ENCODE data around the gene HDDC3.

HDDC3 gene

GRCh38 chr15:90931828-90932659 is at the start of gene HDDC3:
HDDC3 (minus strand) TSS chr15:90932549; CDS start chr15:90932540, 9 bp downstream.
- H3K4me3 ChIP-seq = peak within 1 kb of the TSS; percentile 97
- peak; percentile 89 for DNase-seq (ENCODE audit: low spot score)
- peak within 1 kb of the TSS; percentile 59 to 96 for H3K27ac ChIP-seq
- peak; percentile 85 for TF ChIP-seq CTCF (IDR thresholded peaks at IDR 0.05)

- no peak for DNase-seq (ENCODE audit: low spot score)
- no peak for TF ChIP-seq CTCF (IDR thresholded peaks at IDR 0.05)
- Histone ChIP-seq H3K27ac (no peak overlapping the region), H3K4me3 (no peak overlapping the region)
Observed at GRCh38 chr15:90982135-90982534, 49.8 kb upstream of the HDDC3 start.

- TF ChIP-seq CTCF (IDR thresholded peaks at IDR 0.05) = no peak
- H3K4me3 ChIP-seq = no peak overlapping the region
- no peak overlapping the region for H3K27ac ChIP-seq
- DNase-seq (ENCODE audit: low spot score) = no peak
Observed at GRCh38 chr15:90981681-90982080, 49.3 kb upstream of the HDDC3 start.

DNA sequence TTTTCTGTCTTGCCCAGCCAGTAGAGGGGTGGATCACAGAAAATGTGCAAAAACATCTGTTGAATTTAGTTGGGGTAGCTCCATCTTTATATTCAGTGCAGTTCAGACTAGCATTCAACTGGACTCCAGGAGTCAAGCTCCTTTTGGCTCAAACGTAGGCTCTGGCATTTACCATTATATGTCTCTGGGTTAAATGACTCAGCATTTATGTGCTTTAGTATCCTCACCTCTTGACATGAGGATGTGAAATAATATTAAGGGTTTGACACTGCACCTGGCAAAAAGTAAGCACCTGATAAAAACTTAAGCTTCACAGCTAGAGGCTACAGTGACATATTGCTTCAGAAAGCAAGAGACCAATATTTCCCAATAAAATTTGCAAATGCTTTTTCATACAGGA is 47.2 kb upstream of the HDDC3 start:
- TF ChIP-seq CTCF (IDR thresholded peaks at IDR 0.05) = no peak
- H3K4me3 ChIP-seq = no peak overlapping the region
- no peak for DNase-seq (ENCODE audit: low spot score)
- H3K27ac ChIP-seq = no peak overlapping the region

GRCh38 chr15:90974216-90974615 is 41.9 kb upstream of the HDDC3 start:
- H3K27ac ChIP-seq = no peak overlapping the region
- no peak overlapping the region for H3K4me3 ChIP-seq
- no peak for DNase-seq (ENCODE audit: low spot score)
- no peak for TF ChIP-seq CTCF (IDR thresholded peaks at IDR 0.05)

- DNase-seq (ENCODE audit: low spot score) = no peak
- Histone ChIP-seq H3K4me3 (no peak overlapping the region), H3K27ac (no peak overlapping the region)
- TF ChIP-seq CTCF (IDR thresholded peaks at IDR 0.05) = no peak
Observed at GRCh38 chr15:90972133-90972532, 39.8 kb upstream of the HDDC3 start.

DNA sequence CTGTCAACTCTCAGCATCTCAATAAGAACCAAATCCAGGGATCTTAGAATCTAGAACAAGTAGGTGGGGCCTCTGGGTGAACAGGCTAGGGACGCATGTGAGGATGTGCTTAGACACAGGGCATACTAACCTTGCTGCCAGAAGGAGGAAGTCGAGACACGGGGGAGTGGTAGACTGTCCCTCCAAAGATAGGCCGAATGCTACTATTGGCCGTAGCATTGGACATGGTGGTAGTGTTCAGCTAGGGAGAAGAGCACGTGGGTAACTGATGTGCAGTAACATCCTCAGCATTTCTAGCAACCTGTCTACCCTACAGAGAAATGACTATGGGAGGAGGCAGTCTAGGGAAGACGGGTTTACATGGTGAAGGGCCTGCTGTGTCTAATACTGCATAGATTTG is 37.9 kb upstream of the HDDC3 start:
- no peak overlapping the region for H3K27ac ChIP-seq
- no peak overlapping the region for H3K4me3 ChIP-seq
- no peak for TF ChIP-seq CTCF (IDR thresholded peaks at IDR 0.05)
- DNase-seq (ENCODE audit: low spot score) = no peak
